ENCODE data around the gene ACTN1. TPM values are rescaled to one million over a fixed set of nuclear protein-coding genes. Genes with fewer than 3 reads are reported as not detected.
"Not testable (repeated sequence)": the region's sequence is repeated elsewhere in the genome, so short reads cannot be mapped to it uniquely, and the experiment has no call there.

ACTN1 gene
- 72.9 TPM for total RNA-seq

DNA sequence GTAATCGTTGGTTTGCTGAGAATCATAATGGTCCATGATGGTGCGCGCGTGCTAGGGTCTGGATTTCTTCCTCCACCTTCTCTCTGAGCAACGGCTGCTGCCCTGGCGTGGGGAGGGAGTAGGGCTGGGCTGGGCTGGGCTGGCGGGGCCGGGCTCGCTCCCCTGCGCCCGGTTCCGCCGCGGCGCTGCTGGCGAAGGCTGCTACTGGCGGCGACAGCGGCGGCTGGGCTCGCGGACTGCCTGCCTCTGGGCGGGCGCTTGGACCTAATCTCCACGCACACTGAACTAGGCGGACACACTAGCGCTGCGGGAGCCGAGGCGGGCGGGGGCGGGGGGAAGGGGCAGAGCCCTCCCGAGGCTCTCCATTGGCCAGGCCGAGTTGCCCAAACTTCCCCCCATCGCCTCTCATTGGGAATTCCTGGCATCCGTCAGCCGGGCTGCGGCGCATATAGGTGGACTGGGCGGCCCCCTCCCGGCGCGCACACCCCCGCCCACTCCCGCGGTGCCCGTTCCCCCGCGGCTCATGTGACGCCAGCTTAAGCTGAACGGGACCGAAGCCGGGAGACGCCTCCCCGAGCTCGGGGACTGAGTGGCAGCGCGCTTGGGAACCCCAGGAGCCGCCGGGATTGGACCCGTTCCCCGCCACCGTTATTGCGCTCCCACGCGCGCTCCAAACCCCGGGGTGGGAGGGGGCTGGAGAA is at the start of gene ACTN1:
ACTN1 (minus strand) TSS at position 282 of the 701 bp plus-strand sequence; CDS start at position 36, 246 bp downstream.
- DNase-seq = peak; percentile 97

- no peak for DNase-seq
These were observed 48.3 kb upstream of the ACTN1 start for GRCh38 chr14:69027242-69027913.

GRCh38 chr14:69023035-69023434 is 43.9 kb upstream of the ACTN1 start:
- no peak for DNase-seq

GRCh38 chr14:69022093-69022492 is 43.0 kb upstream of the ACTN1 start:
- DNase-seq = not testable (repeated sequence)

- DNase-seq = no peak
These were observed 38.6 kb upstream of the ACTN1 start for GRCh38 chr14:69017706-69018105.

- no peak for DNase-seq
These were observed 35.7 kb upstream of the ACTN1 start for GRCh38 chr14:69014829-69015259.

DNA sequence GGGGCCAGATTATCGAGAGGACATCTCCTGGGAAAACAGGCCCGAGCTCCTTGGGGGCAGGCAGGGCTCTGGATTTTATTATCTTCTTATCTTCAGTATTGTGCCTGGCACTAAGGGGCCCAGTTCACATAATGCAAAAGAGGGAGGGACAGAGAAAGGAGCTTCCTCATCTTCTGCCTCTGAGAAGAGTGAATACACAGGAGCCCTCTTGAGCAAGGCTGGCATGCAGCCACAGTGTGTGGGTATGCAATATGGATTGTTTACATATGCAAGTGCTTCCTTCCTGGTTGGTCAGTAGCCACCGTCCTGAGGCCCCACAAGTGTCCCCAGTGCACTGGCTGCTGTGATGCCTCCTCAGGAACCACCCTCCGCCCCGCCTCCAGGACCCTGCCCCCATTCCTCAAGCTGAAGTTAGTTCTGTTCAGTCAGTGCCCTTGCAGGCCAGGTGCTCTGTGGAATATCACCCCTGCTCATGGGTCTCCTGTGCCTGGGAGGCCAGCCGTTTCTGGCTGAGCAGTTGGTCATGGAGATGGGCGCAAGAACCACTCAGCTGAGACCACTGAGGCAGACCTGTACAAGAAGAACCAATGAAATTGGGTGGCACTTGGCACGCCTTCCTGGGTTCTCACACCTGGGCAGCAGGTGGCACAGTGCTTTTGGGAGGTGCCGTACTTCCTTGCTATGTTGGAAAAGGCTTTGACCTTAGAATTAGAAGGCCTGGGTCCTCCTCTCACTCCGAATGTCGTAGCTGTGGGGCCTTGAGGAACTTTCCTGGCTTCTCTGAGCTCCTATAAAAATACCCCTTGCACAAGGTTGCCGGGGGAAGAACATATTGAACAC is 35.1 kb upstream of the ACTN1 start:
- peak; percentile 55 for DNase-seq

DNA sequence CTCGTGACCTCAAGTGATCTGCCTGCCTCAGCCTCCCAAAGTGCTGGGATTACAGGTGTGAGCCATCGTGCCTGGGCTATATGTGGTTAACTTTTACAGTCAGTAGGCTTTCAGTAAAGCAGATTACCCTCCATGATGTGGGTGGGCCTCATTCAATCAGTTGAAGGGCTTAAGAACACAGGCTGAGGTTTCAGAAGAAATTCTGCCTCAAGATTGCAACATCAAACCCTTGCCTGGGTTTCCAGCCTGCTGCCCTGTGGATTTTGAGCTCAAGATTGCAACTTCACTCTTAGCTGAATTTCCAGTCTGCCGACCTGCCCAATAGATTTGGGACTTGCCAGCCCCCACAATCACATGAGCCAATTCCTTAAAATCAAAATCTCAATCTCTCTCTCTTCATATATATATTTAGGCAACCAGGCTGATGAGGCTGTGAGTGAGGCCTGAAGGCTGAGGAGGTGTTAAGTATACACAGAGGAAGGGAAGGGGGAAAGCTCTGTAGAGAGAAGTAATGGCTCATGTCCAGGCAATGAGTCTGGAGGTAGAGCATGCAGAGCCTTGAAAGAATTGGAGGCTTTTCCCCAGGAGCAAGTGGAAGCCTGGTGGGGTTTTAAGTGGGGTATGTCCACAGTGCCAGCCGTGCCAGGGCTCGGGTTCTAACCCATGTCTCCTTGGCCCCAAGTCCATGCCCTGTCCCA is 33.3 kb upstream of the ACTN1 start:
- DNase-seq = no peak

GRCh38 chr14:69010648-69011047 is 31.5 kb upstream of the ACTN1 start:
- DNase-seq = no peak

- DNase-seq = peak; percentile 63
These were observed 29.4 kb upstream of the ACTN1 start for GRCh38 chr14:69008421-69008884.

GRCh38 chr14:69006346-69006745 is 27.2 kb upstream of the ACTN1 start:
- no peak for DNase-seq

- DNase-seq = peak; percentile 50
These were observed 26.5 kb upstream of the ACTN1 start for GRCh38 chr14:69005432-69006148.

DNA sequence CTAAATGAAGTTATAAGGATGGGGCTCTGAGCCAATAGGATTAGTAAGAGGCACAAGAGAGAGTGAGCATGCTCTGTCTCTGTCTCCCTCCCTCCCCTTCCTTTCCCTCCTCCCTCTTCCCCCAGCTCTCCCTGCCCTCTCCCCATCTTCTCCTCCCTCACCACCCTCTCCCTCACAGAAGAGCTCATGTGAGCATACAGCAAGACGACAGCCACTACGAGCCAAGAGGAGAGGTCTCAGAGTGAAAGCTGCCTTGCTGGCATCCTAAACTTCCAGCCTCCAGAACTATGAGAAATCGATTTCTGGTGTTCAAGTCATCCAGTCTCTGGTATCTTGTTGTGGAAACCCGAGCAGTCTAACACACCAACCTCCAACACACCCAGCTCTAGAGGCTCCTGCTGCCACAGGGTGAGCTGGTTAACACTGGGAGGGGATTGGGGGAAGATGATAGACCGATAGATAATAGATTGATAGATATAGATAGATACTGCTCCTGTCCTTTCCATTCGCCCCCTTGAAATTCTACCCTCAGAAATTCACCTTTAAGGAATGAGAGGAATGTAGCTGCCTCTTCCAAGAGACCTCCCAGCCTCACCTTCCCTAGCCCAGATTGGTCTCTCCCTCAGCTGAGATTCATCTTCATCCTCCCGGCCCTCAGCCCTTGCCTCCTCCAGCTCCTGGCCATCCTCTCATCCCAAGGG is 25.8 kb upstream of the ACTN1 start:
- DNase-seq = peak; percentile 35

- no peak for DNase-seq
These were observed 24.5 kb upstream of the ACTN1 start for GRCh38 chr14:69003626-69004025.

GRCh38 chr14:69002069-69002468 is 23.0 kb upstream of the ACTN1 start:
- DNase-seq = no peak

DNA sequence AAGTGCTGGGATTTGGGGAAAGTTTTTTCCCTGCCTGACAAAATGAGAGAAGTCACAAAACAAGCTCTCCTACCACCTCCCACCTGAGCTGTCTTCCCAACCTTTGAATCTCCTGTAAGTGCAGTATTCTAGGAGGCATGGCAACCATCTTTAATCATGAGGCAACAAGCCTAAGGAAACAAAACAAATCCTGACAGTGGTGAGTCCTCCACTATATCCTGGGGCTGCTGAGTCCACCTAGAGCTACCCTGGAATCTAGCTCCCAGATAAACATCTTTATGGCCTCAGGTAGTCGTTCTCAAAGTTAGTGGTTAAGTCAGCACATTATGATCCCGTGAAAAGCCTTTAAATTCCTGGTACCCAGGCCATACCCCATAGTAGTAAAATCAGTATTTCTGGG is 22.3 kb upstream of the ACTN1 start:
- no peak for DNase-seq

DNA sequence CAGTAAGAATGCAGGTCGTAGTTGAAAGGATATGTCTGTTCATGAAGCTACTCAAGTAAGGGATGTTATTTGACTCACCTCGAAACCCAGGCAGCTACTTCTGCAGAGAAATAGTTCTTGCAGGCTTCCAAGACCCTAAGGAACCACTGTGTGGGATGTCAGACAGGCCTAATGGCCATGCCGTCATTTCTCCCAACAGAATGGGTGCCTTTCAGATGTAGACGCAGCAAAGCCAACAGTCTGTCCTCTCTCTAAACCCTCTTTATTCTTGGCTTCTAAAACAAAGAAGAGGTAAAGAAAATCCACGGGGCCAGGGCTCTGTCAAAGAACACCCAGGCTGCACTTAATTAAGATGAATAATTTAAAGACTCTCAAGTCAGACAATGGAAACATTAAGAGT is 19.0 kb upstream of the ACTN1 start:
- no peak for DNase-seq

- no peak for DNase-seq
These were observed 16.6 kb upstream of the ACTN1 start for GRCh38 chr14:68995731-68996130.

- no peak for DNase-seq
These were observed 15.0 kb upstream of the ACTN1 start for GRCh38 chr14:68994056-68994455.

DNA sequence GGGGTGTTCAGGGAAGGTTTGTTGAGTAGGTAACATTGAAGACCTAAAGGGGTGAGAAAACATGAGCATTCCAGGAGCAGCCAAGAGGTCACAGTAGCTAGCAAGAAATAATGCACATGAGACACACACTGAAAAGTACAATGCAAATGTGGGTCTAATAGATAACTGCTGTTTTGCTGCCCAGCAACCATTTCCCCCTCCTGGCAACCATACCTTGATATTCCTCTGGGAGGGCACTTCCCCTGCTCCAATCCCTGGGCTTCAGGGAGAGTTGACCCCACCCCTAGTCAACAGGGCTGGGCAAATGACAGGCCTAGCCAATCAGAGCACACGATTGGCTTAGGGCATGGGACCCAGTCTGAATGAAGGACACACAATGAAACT is 8.5 kb upstream of the ACTN1 start:
- DNase-seq = no peak
